ENCODE measurements around the gene USP9X. TPM values are rescaled to one million over a fixed set of nuclear protein-coding genes. Genes with fewer than 3 reads are reported as not detected.

USP9X gene
- total and polyA plus RNA-seq, 2 of the 8 experiments (the other 6 are each of a cell fraction or from before 2014, with no cell fraction given): 79.2 to 300 TPM

DNA sequence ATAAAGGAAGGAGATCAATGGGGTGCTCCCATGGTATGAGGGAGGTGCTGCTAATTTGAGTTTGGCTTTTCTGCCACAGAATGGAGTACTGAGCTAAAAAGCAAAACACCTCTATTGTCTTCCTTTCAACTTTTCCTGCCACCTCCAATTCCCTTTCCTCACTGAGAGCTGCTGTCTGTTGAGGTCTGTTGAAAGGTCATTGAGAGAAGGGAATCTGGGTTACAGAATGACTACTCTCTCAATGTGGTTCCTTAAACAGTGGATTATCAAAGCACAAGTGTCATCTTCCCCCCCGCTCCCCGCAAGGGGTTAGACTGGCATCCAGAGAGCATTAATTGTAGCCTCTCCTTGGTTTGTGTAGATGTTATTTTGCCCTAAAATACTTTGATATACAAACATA is 10.7 kb downstream of the USP9X start:
- H3K4me2 ChIP-seq (ENCODE audit: insufficient read depth in 1 of 2, low read depth in 2 of 2, low read length in 2 of 2): peak overlapping the region; percentile 62 to 88
- peaks cover 74 to 100% of the 10 kb centered on the region in 2 experiments for H3K79me2 ChIP-seq (ENCODE audit: control insufficient read depth in 1 of 2, insufficient read depth in 2 of 2, low read length in 2 of 2)
- peaks cover 0 to 44% (median 2%) of the 10 kb centered on the region in 4 experiments; a peak in 3 of 8 replicates for H3K36me3 ChIP-seq (ENCODE audit: control insufficient read depth in 2 of 4, insufficient read depth in 4 of 4, low read length in 3 of 4)
- H3K79me1 ChIP-seq (ENCODE audit: low read depth, low read length): no peaks in the 10 kb centered on the region
- no peaks in the 10 kb centered on the region for H3K23me2 ChIP-seq (ENCODE audit: low read depth, low read length)
- H3K4me3 ChIP-seq (ENCODE audit: extremely low read depth in 1 of 4, insufficient read depth in 2 of 4, low read depth in 3 of 4, low read length in 4 of 4): peak overlapping the region in 2 of 4 experiments; percentile 40 to 100; a peak in 3 of 8 replicates
- ChIA-PET POLR2A (ENCODE audit: partially characterized antibody) (interaction anchor here (0.8 to 3.0 kb wide), 4 partner anchors 9 to 18 kb away, joined by 3 to 9 read pairs (median 8); partner anchors contain the start of gene USP9X), CTCF (ENCODE audit: partially characterized antibody) (interaction anchor here (0.6 to 1.0 kb wide), 3 partner anchors 12 to 215 kb away, joined by 3 read pairs; no protein-coding TSS in a partner anchor)
- H2BK120ac ChIP-seq (replicated peaks; ENCODE audit: low read depth, low read length): no peak overlapping the region
- no peak overlapping the region for H3K9ac ChIP-seq (replicated peaks in 1 of 4; ENCODE audit: extremely low read depth in 1 of 4, low read depth in 3 of 4, low read length in 3 of 4)
- WGBS, 2 experiments (ENCODE audit: extremely low coverage in 1 of 2, insufficient coverage in 1 of 2, insufficient read length in 1 of 2, insufficient replicate concordance in 2 of 2, low coverage in 1 of 2, low lambda C conversion rate in 2 of 2, missing lambda C conversion rate in 1 of 2): 69% methylated on average over 2 of the region's 2 CpGs; no CpG with 5 or more reads in 1 of the 2 experiments
- no peak overlapping the region for H2BK20ac ChIP-seq (ENCODE audit: low read length)
- no peak overlapping the region for H2AK5ac ChIP-seq (ENCODE audit: low read depth, low read length)
- no peak overlapping the region for H4K5ac ChIP-seq (ENCODE audit: insufficient read length, low read depth, low read length)
- H3K56ac ChIP-seq (replicated peaks; ENCODE audit: insufficient read length, low read depth, low read length): no peak overlapping the region
- no peak for FAIRE-seq
- no peaks in the 10 kb centered on the region for H3K27me3 ChIP-seq (replicated peaks in 1 of 4; ENCODE audit: control insufficient read depth in 3 of 4, extremely low read depth in 1 of 4, insufficient read depth in 3 of 4, low read length in 3 of 4)
- H3K23ac ChIP-seq (ENCODE audit: insufficient read length): no peak overlapping the region
- H2BK12ac ChIP-seq (ENCODE audit: low read depth, low read length): no peak overlapping the region
- H3K4ac ChIP-seq (replicated peaks; ENCODE audit: insufficient read length, low read depth, low read length): no peak overlapping the region
- H3K18ac ChIP-seq (ENCODE audit: extremely low read depth, low read length): no peak overlapping the region
- no peak overlapping the region for H4K91ac ChIP-seq (replicated peaks; ENCODE audit: insufficient read length, low read length)
- no peak overlapping the region for H3K14ac ChIP-seq (ENCODE audit: insufficient read length)
- no peak overlapping the region for H2BK15ac ChIP-seq (ENCODE audit: low read length)
- no peaks in the 10 kb centered on the region for H3K9me3 ChIP-seq (ENCODE audit: insufficient read depth in 2 of 2, low read depth in 1 of 2, low read length in 1 of 2)
- H2AFZ ChIP-seq (ENCODE audit: low read length): no peak overlapping the region
- H4K20me1 ChIP-seq (replicated peaks in 1 of 2; ENCODE audit: control insufficient read depth in 1 of 2, insufficient read depth in 2 of 2, low read length in 2 of 2): peaks cover 18 to 19% of the 10 kb centered on the region in 2 experiments
- DNase-seq (ENCODE audit: low read depth in 1 of 2, low spot score in 2 of 2): no peak
- H2BK5ac ChIP-seq (ENCODE audit: low read depth, low read length): no peak overlapping the region
- no peak overlapping the region for H3K27ac ChIP-seq (ENCODE audit: low read depth, low read length)
- no peak overlapping the region for H4K8ac ChIP-seq (ENCODE audit: extremely low read depth, insufficient read depth, low read length)
- peaks cover 0 to 11% (median 3%) of the 10 kb centered on the region in 4 experiments; a peak in 3 of 7 replicates for H3K4me1 ChIP-seq (replicated peaks in 1 of 4; ENCODE audit: control insufficient read depth in 3 of 4, insufficient read depth in 4 of 4, low read length in 3 of 4)
- no peak for TF ChIP-seq EP300 (IDR thresholded peaks at IDR 0.05; ENCODE audit: borderline replicate concordance in 1 of 2, low read depth in 2 of 2, low read length in 2 of 2)
- TF ChIP-seq PHF8 (conservative IDR thresholded peaks at IDR 0.05; ENCODE audit: low read depth, low read length): no peak
- no peak for TF ChIP-seq KDM4A (IDR thresholded peaks at IDR 0.05; ENCODE audit: low read depth, low read length, severe bottlenecking)
- no peak for TF ChIP-seq SP4 (IDR thresholded peaks at IDR 0.05; ENCODE audit: low read length)

Measured in H1 (cell line).